ENCODE measurements around the gene GNRHR. TPM values are rescaled to one million over a fixed set of nuclear protein-coding genes. Genes with fewer than 3 reads are reported as not detected.

The GNRHR gene
- total and polyA plus RNA-seq, 2 experiments from 2014 or later = 0.10 TPM; not detected in 1

DNA sequence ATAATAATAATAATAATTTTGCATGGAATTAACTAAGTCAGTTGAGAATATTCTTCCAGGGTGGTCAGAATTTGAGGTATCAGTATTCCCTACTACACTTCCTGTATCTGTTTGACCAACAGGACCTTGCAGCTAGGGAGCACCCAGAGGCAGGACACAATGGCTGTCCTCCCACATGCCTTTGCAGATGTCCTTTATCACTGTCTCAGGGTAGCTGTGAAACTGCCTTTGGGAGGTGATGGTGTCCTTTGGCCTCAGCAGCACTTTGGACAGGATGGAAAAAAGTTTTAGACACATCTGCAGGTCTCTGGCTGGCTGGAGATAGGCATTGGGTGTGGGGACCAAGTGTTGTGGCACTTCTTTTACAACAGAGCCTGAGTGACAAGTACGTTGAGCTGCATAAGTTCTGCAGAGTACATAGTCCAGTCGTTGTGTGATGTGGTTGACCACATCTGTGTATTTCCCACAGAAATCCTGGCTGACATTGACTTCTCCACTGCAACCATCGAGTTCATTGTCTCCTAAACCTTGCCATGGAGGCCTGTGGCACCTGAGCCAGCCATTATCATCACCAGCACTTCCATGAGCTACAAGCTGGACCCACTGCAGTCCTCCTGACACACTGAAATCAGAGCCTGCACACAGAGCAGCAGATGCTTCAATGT is 34.1 kb downstream of the GNRHR start:
- no peaks in the 10 kb centered on the region for H4K20me1 ChIP-seq (replicated peaks; ENCODE audit: insufficient read depth)
- no peak overlapping the region for H2AFZ ChIP-seq
- DNase-seq (ENCODE audit: low spot score) (no peak), ATAC-seq (no peak)
- H3F3A ChIP-seq (replicated peaks; ENCODE audit: low read depth) = no peaks in the 10 kb centered on the region
- H3K4me1 Mint-ChIP-seq = peaks cover 25% of the 10 kb centered on the region
- H3K27me3 Mint-ChIP-seq (ENCODE audit: insufficient read depth, low read depth, poor library complexity) = peaks cover 4% of the 10 kb centered on the region
- no peaks in the 10 kb centered on the region for H3K36me3 ChIP-seq (ENCODE audit: insufficient read depth)
- no peak overlapping the region for H3K27ac ChIP-seq (ENCODE audit: low read depth)
- no peaks in the 10 kb centered on the region for H3K27me3 ChIP-seq (ENCODE audit: insufficient read depth)
- no peak overlapping the region for H3K4me3 ChIP-seq
- no peak overlapping the region for H3K27ac Mint-ChIP-seq
- no peak overlapping the region for H3K4me2 ChIP-seq
- no peaks in the 10 kb centered on the region for H3K79me2 ChIP-seq (replicated peaks; ENCODE audit: insufficient read depth)
- H3K4me1 ChIP-seq (ENCODE audit: insufficient read depth) = no peaks in the 10 kb centered on the region
- peaks cover 7% of the 10 kb centered on the region; the same call in 1 of the 3 replicates for H3K9me3 Mint-ChIP-seq
- peaks cover 41% of the 10 kb centered on the region for H3K36me3 Mint-ChIP-seq (ENCODE audit: low read depth)
- no peak overlapping the region for H3K4me3 Mint-ChIP-seq
- TF ChIP-seq, protein P1, sequence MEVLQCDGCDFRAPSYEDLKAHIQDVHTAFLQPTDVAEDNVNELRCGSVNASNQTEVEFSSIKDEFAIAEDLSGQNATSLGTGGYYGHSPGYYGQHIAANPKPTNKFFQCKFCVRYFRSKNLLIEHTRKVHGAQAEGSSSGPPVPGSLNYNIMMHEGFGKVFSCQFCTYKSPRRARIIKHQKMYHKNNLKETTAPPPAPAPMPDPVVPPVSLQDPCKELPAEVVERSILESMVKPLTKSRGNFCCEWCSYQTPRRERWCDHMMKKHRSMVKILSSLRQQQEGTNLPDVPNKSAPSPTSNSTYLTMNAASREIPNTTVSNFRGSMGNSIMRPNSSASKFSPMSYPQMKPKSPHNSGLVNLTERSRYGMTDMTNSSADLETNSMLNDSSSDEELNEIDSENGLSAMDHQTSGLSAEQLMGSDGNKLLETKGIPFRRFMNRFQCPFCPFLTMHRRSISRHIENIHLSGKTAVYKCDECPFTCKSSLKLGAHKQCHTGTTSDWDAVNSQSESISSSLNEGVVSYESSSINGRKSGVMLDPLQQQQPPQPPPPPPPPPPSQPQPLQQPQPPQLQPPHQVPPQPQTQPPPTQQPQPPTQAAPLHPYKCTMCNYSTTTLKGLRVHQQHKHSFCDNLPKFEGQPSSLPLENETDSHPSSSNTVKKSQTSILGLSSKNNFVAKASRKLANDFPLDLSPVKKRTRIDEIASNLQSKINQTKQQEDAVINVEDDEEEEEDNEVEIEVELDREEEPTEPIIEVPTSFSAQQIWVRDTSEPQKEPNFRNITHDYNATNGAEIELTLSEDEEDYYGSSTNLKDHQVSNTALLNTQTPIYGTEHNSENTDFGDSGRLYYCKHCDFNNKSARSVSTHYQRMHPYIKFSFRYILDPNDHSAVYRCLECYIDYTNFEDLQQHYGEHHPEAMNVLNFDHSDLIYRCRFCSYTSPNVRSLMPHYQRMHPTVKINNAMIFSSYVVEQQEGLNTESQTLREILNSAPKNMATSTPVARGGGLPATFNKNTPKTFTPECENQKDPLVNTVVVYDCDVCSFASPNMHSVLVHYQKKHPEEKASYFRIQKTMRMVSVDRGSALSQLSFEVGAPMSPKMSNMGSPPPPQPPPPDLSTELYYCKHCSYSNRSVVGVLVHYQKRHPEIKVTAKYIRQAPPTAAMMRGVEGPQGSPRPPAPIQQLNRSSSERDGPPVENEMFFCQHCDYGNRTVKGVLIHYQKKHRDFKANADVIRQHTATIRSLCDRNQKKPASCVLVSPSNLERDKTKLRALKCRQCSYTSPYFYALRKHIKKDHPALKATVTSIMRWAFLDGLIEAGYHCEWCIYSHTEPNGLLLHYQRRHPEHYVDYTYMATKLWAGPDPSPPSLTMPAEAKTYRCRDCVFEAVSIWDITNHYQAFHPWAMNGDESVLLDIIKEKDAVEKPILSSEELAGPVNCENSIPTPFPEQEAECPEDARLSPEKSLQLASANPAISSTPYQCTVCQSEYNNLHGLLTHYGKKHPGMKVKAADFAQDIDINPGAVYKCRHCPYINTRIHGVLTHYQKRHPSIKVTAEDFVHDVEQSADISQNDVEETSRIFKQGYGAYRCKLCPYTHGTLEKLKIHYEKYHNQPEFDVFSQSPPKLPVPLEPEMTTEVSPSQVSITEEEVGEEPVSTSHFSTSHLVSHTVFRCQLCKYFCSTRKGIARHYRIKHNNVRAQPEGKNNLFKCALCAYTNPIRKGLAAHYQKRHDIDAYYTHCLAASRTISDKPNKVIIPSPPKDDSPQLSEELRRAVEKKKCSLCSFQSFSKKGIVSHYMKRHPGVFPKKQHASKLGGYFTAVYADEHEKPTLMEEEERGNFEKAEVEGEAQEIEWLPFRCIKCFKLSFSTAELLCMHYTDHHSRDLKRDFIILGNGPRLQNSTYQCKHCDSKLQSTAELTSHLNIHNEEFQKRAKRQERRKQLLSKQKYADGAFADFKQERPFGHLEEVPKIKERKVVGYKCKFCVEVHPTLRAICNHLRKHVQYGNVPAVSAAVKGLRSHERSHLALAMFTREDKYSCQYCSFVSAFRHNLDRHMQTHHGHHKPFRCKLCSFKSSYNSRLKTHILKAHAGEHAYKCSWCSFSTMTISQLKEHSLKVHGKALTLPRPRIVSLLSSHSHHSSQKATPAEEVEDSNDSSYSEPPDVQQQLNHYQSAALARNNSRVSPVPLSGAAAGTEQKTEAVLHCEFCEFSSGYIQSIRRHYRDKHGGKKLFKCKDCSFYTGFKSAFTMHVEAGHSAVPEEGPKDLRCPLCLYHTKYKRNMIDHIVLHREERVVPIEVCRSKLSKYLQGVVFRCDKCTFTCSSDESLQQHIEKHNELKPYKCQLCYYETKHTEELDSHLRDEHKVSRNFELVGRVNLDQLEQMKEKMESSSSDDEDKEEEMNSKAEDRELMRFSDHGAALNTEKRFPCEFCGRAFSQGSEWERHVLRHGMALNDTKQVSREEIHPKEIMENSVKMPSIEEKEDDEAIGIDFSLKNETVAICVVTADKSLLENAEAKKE (CRISPR knock-in tag; IDR thresholded peaks at IDR 0.05) = no peak
- TF ChIP-seq STAT1 (IDR thresholded peaks at IDR 0.05; ENCODE audit: unreplicated experiment) (no peak), EZH2phosphoT487 (IDR thresholded peaks at IDR 0.05; ENCODE audit: unreplicated experiment) (no peak), CREB1 (CRISPR knock-in tag; IDR thresholded peaks at IDR 0.05; ENCODE audit: low read depth) (no peak), EZH2 (IDR thresholded peaks at IDR 0.05; ENCODE audit: low read depth, unreplicated experiment) (no peak), NANOG (IDR thresholded peaks at IDR 0.05; ENCODE audit: borderline replicate concordance) (no peak), JUNB (IDR thresholded peaks at IDR 0.05; ENCODE audit: unreplicated experiment) (no peak), ZNF331 (CRISPR knock-in tag; IDR thresholded peaks at IDR 0.05; ENCODE audit: low read depth) (no peak), POLR2AphosphoS5 (IDR thresholded peaks at IDR 0.05; ENCODE audit: low read depth) (no peak), ZNF114 (CRISPR knock-in tag; IDR thresholded peaks at IDR 0.05) (no peak)
- TF ChIP-seq, protein P2, sequence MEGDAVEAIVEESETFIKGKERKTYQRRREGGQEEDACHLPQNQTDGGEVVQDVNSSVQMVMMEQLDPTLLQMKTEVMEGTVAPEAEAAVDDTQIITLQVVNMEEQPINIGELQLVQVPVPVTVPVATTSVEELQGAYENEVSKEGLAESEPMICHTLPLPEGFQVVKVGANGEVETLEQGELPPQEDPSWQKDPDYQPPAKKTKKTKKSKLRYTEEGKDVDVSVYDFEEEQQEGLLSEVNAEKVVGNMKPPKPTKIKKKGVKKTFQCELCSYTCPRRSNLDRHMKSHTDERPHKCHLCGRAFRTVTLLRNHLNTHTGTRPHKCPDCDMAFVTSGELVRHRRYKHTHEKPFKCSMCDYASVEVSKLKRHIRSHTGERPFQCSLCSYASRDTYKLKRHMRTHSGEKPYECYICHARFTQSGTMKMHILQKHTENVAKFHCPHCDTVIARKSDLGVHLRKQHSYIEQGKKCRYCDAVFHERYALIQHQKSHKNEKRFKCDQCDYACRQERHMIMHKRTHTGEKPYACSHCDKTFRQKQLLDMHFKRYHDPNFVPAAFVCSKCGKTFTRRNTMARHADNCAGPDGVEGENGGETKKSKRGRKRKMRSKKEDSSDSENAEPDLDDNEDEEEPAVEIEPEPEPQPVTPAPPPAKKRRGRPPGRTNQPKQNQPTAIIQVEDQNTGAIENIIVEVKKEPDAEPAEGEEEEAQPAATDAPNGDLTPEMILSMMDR (conservative IDR thresholded peaks at IDR 0.05; ENCODE audit: low read depth in 2 of 2) = no peak
- TF ChIP-seq, protein P3, sequence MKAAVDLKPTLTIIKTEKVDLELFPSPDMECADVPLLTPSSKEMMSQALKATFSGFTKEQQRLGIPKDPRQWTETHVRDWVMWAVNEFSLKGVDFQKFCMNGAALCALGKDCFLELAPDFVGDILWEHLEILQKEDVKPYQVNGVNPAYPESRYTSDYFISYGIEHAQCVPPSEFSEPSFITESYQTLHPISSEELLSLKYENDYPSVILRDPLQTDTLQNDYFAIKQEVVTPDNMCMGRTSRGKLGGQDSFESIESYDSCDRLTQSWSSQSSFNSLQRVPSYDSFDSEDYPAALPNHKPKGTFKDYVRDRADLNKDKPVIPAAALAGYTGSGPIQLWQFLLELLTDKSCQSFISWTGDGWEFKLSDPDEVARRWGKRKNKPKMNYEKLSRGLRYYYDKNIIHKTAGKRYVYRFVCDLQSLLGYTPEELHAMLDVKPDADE (IDR thresholded peaks at IDR 0.05) = no peak
- TF ChIP-seq, protein P4, sequence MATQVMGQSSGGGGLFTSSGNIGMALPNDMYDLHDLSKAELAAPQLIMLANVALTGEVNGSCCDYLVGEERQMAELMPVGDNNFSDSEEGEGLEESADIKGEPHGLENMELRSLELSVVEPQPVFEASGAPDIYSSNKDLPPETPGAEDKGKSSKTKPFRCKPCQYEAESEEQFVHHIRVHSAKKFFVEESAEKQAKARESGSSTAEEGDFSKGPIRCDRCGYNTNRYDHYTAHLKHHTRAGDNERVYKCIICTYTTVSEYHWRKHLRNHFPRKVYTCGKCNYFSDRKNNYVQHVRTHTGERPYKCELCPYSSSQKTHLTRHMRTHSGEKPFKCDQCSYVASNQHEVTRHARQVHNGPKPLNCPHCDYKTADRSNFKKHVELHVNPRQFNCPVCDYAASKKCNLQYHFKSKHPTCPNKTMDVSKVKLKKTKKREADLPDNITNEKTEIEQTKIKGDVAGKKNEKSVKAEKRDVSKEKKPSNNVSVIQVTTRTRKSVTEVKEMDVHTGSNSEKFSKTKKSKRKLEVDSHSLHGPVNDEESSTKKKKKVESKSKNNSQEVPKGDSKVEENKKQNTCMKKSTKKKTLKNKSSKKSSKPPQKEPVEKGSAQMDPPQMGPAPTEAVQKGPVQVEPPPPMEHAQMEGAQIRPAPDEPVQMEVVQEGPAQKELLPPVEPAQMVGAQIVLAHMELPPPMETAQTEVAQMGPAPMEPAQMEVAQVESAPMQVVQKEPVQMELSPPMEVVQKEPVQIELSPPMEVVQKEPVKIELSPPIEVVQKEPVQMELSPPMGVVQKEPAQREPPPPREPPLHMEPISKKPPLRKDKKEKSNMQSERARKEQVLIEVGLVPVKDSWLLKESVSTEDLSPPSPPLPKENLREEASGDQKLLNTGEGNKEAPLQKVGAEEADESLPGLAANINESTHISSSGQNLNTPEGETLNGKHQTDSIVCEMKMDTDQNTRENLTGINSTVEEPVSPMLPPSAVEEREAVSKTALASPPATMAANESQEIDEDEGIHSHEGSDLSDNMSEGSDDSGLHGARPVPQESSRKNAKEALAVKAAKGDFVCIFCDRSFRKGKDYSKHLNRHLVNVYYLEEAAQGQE (IDR thresholded peaks at IDR 0.05; ENCODE audit: unreplicated experiment) = no peak
- peaks cover 9% of the 10 kb centered on the region; the same call in 1 of the 2 replicates for H3K9me2 ChIP-seq (ENCODE audit: insufficient read depth)

Measured in GM23338 (cell line).